ENCODE data around the gene TMEM204. TPM values are rescaled to one million over a fixed set of nuclear protein-coding genes. Genes with fewer than 3 reads are reported as not detected.

Gene TMEM204
- total RNA-seq, 2 experiments from 2014 or later: 12.9 to 14.3 TPM

DNA sequence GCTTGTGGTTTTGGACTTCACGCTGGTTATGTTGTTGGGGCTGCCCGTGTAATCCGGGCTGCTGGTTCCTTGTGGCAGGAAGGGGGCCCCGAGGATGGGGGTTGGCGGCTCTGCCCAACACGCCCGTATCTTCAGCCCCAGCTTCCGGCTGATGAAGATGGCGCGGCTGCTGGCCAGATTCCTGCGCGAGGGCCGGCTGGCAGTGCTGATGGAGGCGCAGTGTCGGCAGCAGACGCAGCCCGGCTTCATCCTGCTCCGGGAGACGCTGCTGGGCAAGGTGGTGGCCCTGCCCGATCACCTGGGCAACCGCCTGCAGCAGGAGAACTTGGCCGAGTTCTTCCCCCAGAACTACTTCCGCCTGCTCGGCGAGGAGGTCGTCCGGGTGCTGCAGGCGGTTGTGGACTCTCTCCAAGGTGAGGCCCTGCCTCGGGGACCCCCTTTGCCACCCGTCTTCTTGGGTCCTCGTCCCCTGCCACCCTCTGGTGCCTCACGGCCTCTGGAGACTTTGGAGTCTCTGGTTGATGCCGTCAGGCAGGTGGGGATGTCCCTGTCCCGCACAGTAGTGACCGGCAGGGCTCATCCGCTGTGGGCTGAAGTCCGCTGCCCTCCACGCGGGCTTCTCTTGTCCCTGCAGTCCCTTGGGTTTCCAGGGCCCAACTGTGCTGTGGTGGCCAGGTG, 38.1 kb upstream of the TMEM204 start:
- no peak for ATAC-seq
- Mint-ChIP-seq H3K27me3 (no peaks in the 10 kb centered on the region), H3K27ac (no peak overlapping the region), H3K4me3 (peak overlapping the region; percentile 93), H3K9me3 (no peaks in the 10 kb centered on the region), H3K4me1 (ENCODE audit: low read depth) (peaks cover 10% of the 10 kb centered on the region), H3K36me3 (ENCODE audit: low read depth) (peaks cover 10% of the 10 kb centered on the region)
- DNase-seq: no peak
- ChIA-PET POLR2A (interaction anchor here (1.0 to 2.9 kb wide), 3 partner anchors 8 to 20 kb away, joined by 3 to 15 read pairs (median 8); no protein-coding TSS in a partner anchor), CTCF (no interaction called here)
- intact Hi-C loops (cut with micrococcal nuclease): no loop called here
- TF ChIP-seq, protein P1, sequence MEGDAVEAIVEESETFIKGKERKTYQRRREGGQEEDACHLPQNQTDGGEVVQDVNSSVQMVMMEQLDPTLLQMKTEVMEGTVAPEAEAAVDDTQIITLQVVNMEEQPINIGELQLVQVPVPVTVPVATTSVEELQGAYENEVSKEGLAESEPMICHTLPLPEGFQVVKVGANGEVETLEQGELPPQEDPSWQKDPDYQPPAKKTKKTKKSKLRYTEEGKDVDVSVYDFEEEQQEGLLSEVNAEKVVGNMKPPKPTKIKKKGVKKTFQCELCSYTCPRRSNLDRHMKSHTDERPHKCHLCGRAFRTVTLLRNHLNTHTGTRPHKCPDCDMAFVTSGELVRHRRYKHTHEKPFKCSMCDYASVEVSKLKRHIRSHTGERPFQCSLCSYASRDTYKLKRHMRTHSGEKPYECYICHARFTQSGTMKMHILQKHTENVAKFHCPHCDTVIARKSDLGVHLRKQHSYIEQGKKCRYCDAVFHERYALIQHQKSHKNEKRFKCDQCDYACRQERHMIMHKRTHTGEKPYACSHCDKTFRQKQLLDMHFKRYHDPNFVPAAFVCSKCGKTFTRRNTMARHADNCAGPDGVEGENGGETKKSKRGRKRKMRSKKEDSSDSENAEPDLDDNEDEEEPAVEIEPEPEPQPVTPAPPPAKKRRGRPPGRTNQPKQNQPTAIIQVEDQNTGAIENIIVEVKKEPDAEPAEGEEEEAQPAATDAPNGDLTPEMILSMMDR (IDR thresholded peaks at IDR 0.05): no peak

DNA sequence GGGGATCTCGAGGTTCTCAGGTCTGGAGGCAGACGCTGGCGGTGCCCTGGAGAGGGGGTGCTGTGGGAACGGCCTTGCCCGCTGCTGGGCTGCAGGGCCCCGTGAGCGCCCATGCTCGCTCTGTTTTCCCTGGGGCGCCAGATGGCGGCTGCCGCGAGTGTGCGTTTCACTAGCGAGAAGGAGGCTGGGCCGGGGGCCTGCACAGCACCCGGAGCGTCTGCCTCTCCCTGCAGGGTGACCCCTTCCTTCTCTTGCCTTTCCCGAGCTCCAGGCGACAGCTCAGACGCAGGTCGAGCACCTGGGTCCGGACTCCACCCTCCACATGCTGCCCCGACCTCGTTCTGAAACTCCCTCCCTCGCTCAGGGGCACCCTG, 37.6 kb upstream of the TMEM204 start:
- CTCF ChIA-PET: no interaction called here
- no peak overlapping the region for H3K4me3 Mint-ChIP-seq

DNA sequence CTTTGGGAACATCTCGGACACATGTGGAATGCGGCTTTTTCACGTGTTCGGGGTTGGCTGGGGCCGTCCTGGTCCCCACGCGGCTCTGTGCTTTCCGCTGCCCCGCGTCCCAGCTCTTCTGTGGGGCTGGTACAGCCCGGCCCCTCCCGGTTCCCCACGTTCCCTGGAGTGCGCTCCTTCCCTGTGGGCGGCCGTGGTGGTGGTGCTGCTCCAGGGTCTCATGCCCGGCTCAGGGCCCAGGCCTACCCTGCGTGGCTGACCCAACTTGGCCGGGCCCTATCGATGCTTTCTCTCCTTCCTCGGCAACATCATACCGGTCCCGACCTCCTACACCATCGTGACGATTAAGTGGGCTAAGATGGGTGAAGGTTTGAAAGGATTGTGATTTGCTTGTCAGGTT, 37.0 kb upstream of the TMEM204 start:
- Mint-ChIP-seq H3K36me3 (ENCODE audit: low read depth) (peaks cover 10% of the 10 kb centered on the region), H3K4me1 (ENCODE audit: low read depth) (peaks cover 10% of the 10 kb centered on the region), H3K9me3 (no peaks in the 10 kb centered on the region), H3K4me3 (no peak overlapping the region), H3K27me3 (no peaks in the 10 kb centered on the region), H3K27ac (no peak overlapping the region)
- POLR2A ChIA-PET: interaction anchor here (2.1 kb wide), 1 partner anchor 19 kb away, joined by 8 read pairs; no protein-coding TSS in a partner anchor
- intact Hi-C loops (cut with micrococcal nuclease): no loop called here
- TF ChIP-seq, protein P1 (IDR thresholded peaks at IDR 0.05): no peak
- CTCF ChIA-PET: no interaction called here
- ATAC-seq (no peak), DNase-seq (no peak)

More for the DNA sequence above, 37.6 kb upstream of the TMEM204 start:
- Mint-ChIP-seq H3K27ac (no peak overlapping the region), H3K9me3 (no peaks in the 10 kb centered on the region), H3K36me3 (ENCODE audit: low read depth) (peaks cover 10% of the 10 kb centered on the region), H3K4me1 (ENCODE audit: low read depth) (peaks cover 10% of the 10 kb centered on the region), H3K27me3 (no peaks in the 10 kb centered on the region)
- DNase-seq (no peak), ATAC-seq (no peak)
- POLR2A ChIA-PET: interaction anchor here (2.1 kb wide), 1 partner anchor 19 kb away, joined by 8 read pairs; no protein-coding TSS in a partner anchor
- intact Hi-C loops (cut with micrococcal nuclease): no loop called here
- TF ChIP-seq, protein P1 (IDR thresholded peaks at IDR 0.05): no peak

DNA sequence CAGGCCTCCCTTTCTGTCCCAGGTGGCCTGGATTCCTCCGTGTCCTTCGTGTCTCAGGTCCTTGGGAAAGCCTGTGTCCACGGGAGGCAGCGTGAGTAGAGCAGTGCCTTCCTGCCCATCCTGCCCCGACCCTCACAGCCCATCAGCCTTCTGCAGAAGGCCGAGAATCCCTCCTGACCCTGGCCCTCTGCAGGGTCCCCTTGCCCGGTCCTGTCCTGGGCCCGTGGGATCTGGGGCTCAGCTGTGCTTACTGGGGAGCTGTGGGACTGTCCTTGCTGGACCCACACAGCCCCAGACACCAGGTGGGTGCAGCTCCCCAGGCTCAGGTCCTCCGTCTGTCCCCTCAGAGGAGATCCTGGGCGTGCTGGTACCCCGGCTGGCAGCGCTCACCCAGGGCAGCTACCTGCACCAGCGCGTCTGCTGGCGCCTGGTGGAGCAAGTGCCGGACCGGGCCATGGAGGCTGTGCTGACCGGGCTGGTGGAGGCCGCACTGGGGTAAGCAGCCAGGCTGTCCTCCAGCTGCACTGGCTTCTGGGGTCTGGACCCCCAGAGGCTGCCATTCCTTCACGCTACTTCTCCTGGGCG, 36.4 kb upstream of the TMEM204 start:
- TF ChIP-seq, protein P1 (IDR thresholded peaks at IDR 0.05): no peak
- DNase-seq (no peak), ATAC-seq (no peak)
- POLR2A ChIA-PET: interaction anchor here (2.1 kb wide), 1 partner anchor 18 kb away, joined by 8 read pairs; no protein-coding TSS in a partner anchor
- H3K36me3 Mint-ChIP-seq (ENCODE audit: low read depth): peaks cover 10% of the 10 kb centered on the region
- H3K4me1 Mint-ChIP-seq (ENCODE audit: low read depth): peaks cover 10% of the 10 kb centered on the region
- intact Hi-C loops (cut with micrococcal nuclease): no loop called here
- no peaks in the 10 kb centered on the region for H3K9me3 Mint-ChIP-seq
- CTCF ChIA-PET: no interaction called here
- H3K27ac Mint-ChIP-seq: no peak overlapping the region
- no peaks in the 10 kb centered on the region for H3K27me3 Mint-ChIP-seq
- H3K4me3 Mint-ChIP-seq: no peak overlapping the region
